ENCODE measurements around the gene ADORA1.

Gene ADORA1

GRCh38 chr1:203181586-203182386 lies 54.3 kb downstream of the ADORA1 start:
- no peak overlapping the region for H3K4me3 ChIP-seq (ENCODE audit: low read depth, low read length)
- no peak for DNase-seq (ENCODE audit: low read depth)
- TF ChIP-seq, protein P1, sequence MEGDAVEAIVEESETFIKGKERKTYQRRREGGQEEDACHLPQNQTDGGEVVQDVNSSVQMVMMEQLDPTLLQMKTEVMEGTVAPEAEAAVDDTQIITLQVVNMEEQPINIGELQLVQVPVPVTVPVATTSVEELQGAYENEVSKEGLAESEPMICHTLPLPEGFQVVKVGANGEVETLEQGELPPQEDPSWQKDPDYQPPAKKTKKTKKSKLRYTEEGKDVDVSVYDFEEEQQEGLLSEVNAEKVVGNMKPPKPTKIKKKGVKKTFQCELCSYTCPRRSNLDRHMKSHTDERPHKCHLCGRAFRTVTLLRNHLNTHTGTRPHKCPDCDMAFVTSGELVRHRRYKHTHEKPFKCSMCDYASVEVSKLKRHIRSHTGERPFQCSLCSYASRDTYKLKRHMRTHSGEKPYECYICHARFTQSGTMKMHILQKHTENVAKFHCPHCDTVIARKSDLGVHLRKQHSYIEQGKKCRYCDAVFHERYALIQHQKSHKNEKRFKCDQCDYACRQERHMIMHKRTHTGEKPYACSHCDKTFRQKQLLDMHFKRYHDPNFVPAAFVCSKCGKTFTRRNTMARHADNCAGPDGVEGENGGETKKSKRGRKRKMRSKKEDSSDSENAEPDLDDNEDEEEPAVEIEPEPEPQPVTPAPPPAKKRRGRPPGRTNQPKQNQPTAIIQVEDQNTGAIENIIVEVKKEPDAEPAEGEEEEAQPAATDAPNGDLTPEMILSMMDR (IDR thresholded peaks at IDR 0.05; ENCODE audit: control insufficient read depth, extremely low read depth, insufficient read depth) = no peak

DNA sequence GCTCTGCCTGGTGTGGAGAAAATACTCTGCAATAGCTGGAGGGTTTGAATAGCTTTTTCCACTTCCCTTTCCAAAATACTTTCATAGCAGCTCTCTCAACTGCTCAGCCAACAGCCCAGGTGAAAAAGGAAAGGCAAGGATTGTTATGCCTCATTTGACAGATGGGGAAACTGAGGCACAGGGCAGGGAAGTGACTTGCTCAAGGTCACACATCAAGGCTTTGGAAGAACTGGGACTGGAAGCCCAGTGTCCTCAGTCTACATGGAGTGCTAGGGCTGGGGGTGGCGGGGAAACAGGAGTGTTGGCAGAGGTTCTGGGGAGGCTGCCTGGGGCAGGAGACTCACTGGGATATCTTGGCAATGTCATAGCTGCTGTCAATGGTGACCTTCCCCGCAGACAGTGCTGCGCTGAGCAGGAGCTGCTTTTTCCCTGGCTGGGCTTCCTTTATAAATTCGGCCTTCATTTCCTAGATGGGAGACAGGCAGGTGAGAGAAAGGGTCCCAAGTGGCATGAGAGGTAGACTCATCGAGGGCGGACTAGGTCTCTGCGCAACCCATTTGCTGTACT lies 54.9 kb downstream of the ADORA1 start:
- DNase-seq (ENCODE audit: low read depth) = no peak
- TF ChIP-seq, protein P1 (IDR thresholded peaks at IDR 0.05; ENCODE audit: control insufficient read depth, extremely low read depth, insufficient read depth) = no peak
- no peak overlapping the region for H3K4me3 ChIP-seq (ENCODE audit: low read depth, low read length)

GRCh38 chr1:203183828-203184227 lies 56.3 kb downstream of the ADORA1 start:
- TF ChIP-seq, protein P1 (IDR thresholded peaks at IDR 0.05; ENCODE audit: control insufficient read depth, extremely low read depth, insufficient read depth) = no peak
- H3K4me3 ChIP-seq (ENCODE audit: low read depth, low read length) = no peak overlapping the region
- no peak for DNase-seq (ENCODE audit: low read depth)

DNA sequence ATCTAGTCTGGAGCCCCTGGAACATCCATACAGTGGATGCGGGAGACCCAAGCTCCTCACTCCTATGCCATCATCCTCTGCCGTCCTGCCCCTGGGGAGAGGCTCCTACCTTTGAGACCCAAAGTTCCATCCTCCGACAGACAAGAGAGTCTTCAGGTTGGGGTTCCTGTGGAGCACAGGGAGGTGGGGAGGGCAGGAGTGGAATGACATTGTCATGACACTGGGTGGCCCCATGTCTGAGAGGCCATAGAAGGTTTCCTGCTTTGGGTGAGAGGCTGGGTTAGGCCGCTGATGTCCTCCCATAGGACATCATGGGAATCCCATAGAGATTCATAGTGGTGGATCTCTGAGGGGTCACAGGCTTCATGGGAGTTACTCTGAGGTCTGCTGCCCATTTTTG lies 56.9 kb downstream of the ADORA1 start:
- TF ChIP-seq, protein P1 (IDR thresholded peaks at IDR 0.05; ENCODE audit: control insufficient read depth, extremely low read depth, insufficient read depth) = no peak
- no peak overlapping the region for H3K4me3 ChIP-seq (ENCODE audit: low read depth, low read length)
- no peak for DNase-seq (ENCODE audit: low read depth)

- TF ChIP-seq, protein P1 (IDR thresholded peaks at IDR 0.05; ENCODE audit: control insufficient read depth, extremely low read depth, insufficient read depth) = no peak
- H3K4me3 ChIP-seq (ENCODE audit: low read depth, low read length) = no peak overlapping the region
- no peak for DNase-seq (ENCODE audit: low read depth)
Measured at GRCh38 chr1:203185061-203185461, 57.5 kb downstream of the ADORA1 start.

DNA sequence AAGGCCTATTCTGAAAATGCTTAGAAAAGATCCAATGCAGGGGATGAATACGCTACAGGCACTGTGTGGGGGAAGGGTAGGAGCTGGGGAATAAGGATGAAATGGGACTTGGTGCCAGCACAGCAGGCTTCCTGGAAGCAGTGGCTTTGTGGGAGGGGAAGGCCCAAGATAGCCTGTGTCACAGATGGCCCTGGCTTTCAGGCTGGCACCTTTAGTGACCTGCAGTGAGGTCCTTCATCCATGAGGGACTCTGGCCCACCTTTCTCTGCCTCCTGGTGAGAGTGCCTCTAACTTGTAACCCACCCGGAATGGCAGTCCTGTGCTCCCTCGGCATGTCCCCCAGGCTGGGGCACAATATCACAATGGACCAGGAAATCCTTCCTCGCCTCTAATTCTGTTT lies 58.1 kb downstream of the ADORA1 start:
- TF ChIP-seq, protein P1 (IDR thresholded peaks at IDR 0.05; ENCODE audit: control insufficient read depth, extremely low read depth, insufficient read depth) = no peak
- H3K4me3 ChIP-seq (ENCODE audit: low read depth, low read length) = no peak overlapping the region
- no peak for DNase-seq (ENCODE audit: low read depth)
